ENCODE results near the gene ARNT2.

The ARNT2 gene

DNA sequence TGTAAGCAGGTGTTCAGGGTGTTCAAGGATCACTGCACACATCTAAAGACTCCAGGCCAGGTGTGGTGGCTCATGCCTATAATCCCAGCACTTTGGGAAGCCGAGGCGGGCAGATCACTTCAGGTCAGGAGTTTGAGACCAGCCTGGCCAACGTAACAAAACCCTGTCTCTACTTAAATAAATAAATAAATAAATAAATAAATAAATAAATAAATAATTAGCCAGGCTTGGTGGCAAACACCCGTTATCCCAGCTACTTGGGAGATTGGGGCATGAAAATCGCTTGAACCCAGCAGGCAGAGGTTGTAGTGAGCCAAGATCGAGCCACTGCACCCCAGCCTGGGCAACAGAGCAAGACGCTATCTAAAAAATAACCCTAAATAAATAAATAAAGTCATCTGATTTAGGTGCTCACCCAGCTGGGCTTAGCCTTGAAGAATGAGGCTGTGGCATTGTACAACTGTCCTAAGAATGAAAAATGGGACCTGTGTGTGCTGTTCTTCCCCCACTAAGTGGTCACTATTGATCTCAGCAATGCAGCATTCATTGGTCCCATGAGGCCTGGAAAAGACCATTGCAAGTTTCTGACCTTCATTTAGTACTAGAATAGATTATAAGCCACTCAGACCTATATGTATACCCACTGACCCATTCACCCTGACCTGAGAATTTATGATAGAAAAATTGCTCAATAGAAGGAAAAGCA is 208.1 kb downstream of the ARNT2 start:
- FAIRE-seq (no peak), DNase-seq (ENCODE audit: insufficient read length, low spot score) (no peak)
- TF ChIP-seq TAF1 (IDR thresholded peaks at IDR 0.05; ENCODE audit: low read depth, low read length), result no peak
- no peak for TF ChIP-seq POLR2A (IDR thresholded peaks at IDR 0.05; ENCODE audit: low read depth, low read length)
- TF ChIP-seq POU2F2 (IDR thresholded peaks at IDR 0.05; ENCODE audit: low read depth, low read length), result no peak
- TF ChIP-seq POLR2AphosphoS5 (IDR thresholded peaks at IDR 0.05; ENCODE audit: low read depth, low read length), result no peak
- TF ChIP-seq PAX5 (IDR thresholded peaks at IDR 0.05; ENCODE audit: insufficient read depth, low read length, severe bottlenecking), result no peak
- TF ChIP-seq SPI1 (IDR thresholded peaks at IDR 0.05; ENCODE audit: low read depth, low read length), result no peak

DNA sequence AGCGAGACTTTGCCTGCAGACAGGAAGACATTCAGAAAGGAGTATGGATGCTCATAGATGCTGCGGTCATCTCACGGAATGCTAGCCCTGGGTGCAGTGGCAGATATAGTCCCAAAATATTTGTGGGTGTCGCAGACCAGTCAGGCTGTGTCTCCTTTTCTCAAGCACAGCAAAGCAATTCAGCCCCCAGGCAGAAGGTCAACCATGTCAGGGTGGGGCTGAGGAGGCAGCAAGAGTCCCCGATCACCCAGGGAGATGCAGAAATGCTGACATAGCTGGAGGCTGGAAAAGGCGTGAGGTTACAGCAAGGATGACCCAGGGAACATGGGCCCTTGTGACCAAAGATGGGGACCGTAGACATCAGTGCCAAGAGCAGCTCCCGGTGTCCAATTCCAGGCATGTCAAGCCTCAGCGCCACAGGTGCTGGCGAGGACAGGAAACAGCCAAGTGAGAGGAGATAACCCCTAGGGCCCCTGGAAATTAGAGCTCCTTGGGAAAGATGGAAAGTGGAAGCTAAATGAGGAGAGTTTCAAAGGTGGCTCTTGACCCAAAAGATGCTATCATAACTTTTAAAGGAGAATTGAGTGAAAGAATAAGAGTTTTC is 209.7 kb downstream of the ARNT2 start:
- TF ChIP-seq POLR2AphosphoS5 (IDR thresholded peaks at IDR 0.05; ENCODE audit: low read depth, low read length) (no peak), TAF1 (IDR thresholded peaks at IDR 0.05; ENCODE audit: low read depth, low read length) (no peak)
- no peak for DNase-seq (ENCODE audit: insufficient read length, low spot score)
- no peak for FAIRE-seq

GRCh38 chr15:80614711-80615360 is 210.7 kb downstream of the ARNT2 start:
- no peak for TF ChIP-seq POU2F2 (IDR thresholded peaks at IDR 0.05; ENCODE audit: low read depth, low read length)
- DNase-seq (ENCODE audit: insufficient read length, low spot score) (no peak), FAIRE-seq (no peak)

DNA sequence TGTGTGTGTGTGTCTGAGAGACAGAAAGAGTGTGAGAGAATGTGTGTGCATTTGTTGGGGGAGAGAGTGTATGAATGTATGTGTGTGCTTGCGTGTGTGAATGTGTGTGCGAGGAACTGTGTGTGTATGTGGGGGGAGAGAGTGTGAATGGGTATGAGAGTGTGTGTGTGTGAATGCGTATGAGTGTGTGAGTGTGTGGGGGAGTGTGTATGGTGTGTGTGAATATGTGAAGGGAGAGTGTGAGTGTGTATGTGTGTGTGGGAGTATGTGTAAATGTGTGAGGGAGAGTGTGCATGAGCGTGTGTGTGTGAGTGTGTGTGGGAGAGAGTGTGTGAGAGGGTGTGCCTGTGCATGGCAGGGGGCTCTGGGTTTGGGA is 211.2 kb downstream of the ARNT2 start:
- DNase-seq (ENCODE audit: insufficient read length, low spot score) (no peak), FAIRE-seq (no peak)
- TF ChIP-seq POLR2A (IDR thresholded peaks at IDR 0.05; ENCODE audit: low read depth, low read length) (no peak), SPI1 (IDR thresholded peaks at IDR 0.05; ENCODE audit: low read depth, low read length) (no peak), POLR2AphosphoS5 (IDR thresholded peaks at IDR 0.05; ENCODE audit: low read depth, low read length) (no peak), TAF1 (IDR thresholded peaks at IDR 0.05; ENCODE audit: low read depth, low read length) (no peak), PAX5 (IDR thresholded peaks at IDR 0.05; ENCODE audit: insufficient read depth, low read length, severe bottlenecking) (no peak), POU2F2 (IDR thresholded peaks at IDR 0.05; ENCODE audit: low read depth, low read length) (no peak)

GRCh38 chr15:80615783-80616391 is 211.7 kb downstream of the ARNT2 start:
- FAIRE-seq (no peak), DNase-seq (ENCODE audit: insufficient read length, low spot score) (no peak)
- no peak for TF ChIP-seq POLR2AphosphoS5 (IDR thresholded peaks at IDR 0.05; ENCODE audit: low read depth, low read length)
- TF ChIP-seq POU2F2 (IDR thresholded peaks at IDR 0.05; ENCODE audit: low read depth, low read length), result no peak
- no peak for TF ChIP-seq PAX5 (IDR thresholded peaks at IDR 0.05; ENCODE audit: insufficient read depth, low read length, severe bottlenecking)
- TF ChIP-seq POLR2A (IDR thresholded peaks at IDR 0.05; ENCODE audit: low read depth, low read length), result no peak
- TF ChIP-seq TAF1 (IDR thresholded peaks at IDR 0.05; ENCODE audit: low read depth, low read length), result no peak
- no peak for TF ChIP-seq SPI1 (IDR thresholded peaks at IDR 0.05; ENCODE audit: low read depth, low read length)

DNA sequence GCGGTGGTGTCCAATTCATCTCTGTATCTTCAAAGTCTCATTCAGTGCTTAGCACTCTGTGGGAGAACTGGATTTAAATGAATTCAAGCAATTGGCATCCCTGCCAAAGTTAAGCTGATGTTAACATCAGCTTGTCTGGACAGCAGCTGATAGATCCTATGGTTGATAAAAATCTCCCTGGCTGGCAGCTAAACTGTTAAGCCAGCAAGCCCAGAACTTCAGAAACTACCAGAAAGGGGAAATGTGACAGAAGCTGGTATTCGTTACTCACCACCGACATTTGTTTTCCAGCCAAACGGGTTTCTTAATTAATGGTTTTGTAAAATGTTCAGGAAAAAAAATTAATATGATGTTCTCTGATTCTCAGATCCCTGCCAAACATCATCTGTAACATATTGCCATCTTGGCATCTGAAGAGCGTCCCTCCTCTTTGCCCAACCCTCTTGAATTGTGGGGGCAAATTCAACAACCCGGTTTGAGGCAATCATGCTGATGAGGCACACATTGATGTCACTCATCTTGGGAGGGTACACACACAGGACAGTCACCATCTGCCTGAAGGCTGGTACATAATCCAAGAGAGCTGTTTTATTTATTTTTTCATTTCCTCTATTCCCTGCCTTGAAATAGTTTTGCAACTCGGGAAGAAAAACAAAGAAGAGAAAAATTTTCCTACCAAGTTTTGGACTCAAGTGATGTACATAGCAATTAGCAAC is 214.7 kb downstream of the ARNT2 start:
- FAIRE-seq, result no peak
- DNase-seq (ENCODE audit: insufficient read length, low spot score), result no peak
- no peak for TF ChIP-seq SPI1 (IDR thresholded peaks at IDR 0.05; ENCODE audit: low read depth, low read length)
- no peak for TF ChIP-seq POLR2AphosphoS5 (IDR thresholded peaks at IDR 0.05; ENCODE audit: low read depth, low read length)
- TF ChIP-seq POU2F2 (IDR thresholded peaks at IDR 0.05; ENCODE audit: low read depth, low read length), result no peak
- TF ChIP-seq PAX5 (IDR thresholded peaks at IDR 0.05; ENCODE audit: insufficient read depth, low read length, severe bottlenecking), result no peak
- TF ChIP-seq TAF1 (IDR thresholded peaks at IDR 0.05; ENCODE audit: low read depth, low read length), result no peak
- TF ChIP-seq POLR2A (IDR thresholded peaks at IDR 0.05; ENCODE audit: low read depth, low read length), result no peak

- TF ChIP-seq TAF1 (IDR thresholded peaks at IDR 0.05; ENCODE audit: low read depth, low read length), result no peak
- no peak for TF ChIP-seq SPI1 (IDR thresholded peaks at IDR 0.05; ENCODE audit: low read depth, low read length)
- no peak for TF ChIP-seq PAX5 (IDR thresholded peaks at IDR 0.05; ENCODE audit: insufficient read depth, low read length, severe bottlenecking)
- TF ChIP-seq POLR2AphosphoS5 (IDR thresholded peaks at IDR 0.05; ENCODE audit: low read depth, low read length), result no peak
- no peak for TF ChIP-seq POLR2A (IDR thresholded peaks at IDR 0.05; ENCODE audit: low read depth, low read length)
- TF ChIP-seq POU2F2 (IDR thresholded peaks at IDR 0.05; ENCODE audit: low read depth, low read length), result no peak
- FAIRE-seq, result no peak
These were observed 215.5 kb downstream of the ARNT2 start for GRCh38 chr15:80619680-80620079.

GRCh38 chr15:80620141-80620540 is 216.0 kb downstream of the ARNT2 start:
- FAIRE-seq (no peak), DNase-seq (ENCODE audit: insufficient read length, low spot score) (no peak)
- TF ChIP-seq TAF1 (IDR thresholded peaks at IDR 0.05; ENCODE audit: low read depth, low read length) (no peak), POLR2A (IDR thresholded peaks at IDR 0.05; ENCODE audit: low read depth, low read length) (no peak), SPI1 (IDR thresholded peaks at IDR 0.05; ENCODE audit: low read depth, low read length) (no peak), POLR2AphosphoS5 (IDR thresholded peaks at IDR 0.05; ENCODE audit: low read depth, low read length) (no peak), POU2F2 (IDR thresholded peaks at IDR 0.05; ENCODE audit: low read depth, low read length) (no peak)

More at GRCh38 chr15:80619680-80620079, 215.5 kb downstream of the ARNT2 start:
- DNase-seq (ENCODE audit: insufficient read length, low spot score), result no peak

DNA sequence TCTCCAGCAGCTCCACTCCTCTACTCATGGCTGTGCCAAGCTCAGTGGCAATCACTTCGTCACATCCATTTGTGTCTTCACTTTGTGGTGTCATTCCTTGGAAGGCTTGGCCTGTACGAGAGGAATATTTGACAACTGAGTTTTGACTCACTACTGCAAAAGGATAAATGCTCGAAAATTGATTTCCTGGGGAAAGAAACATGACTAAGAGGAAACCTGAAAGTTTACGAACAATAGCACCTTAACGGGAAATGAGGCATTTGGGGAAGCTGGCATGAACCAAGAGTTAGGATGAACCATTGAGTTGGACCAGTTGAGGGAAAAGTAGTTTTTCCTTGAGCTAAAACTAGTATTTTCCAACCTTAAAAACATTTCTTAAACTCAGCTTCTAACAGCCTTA is 216.7 kb downstream of the ARNT2 start:
- DNase-seq (ENCODE audit: insufficient read length, low spot score), result no peak
- no peak for FAIRE-seq
- TF ChIP-seq TAF1 (IDR thresholded peaks at IDR 0.05; ENCODE audit: low read depth, low read length), result no peak
- no peak for TF ChIP-seq POU2F2 (IDR thresholded peaks at IDR 0.05; ENCODE audit: low read depth, low read length)
- no peak for TF ChIP-seq POLR2A (IDR thresholded peaks at IDR 0.05; ENCODE audit: low read depth, low read length)
- TF ChIP-seq PAX5 (IDR thresholded peaks at IDR 0.05; ENCODE audit: insufficient read depth, low read length, severe bottlenecking), result no peak
- TF ChIP-seq SPI1 (IDR thresholded peaks at IDR 0.05; ENCODE audit: low read depth, low read length), result no peak
- no peak for TF ChIP-seq POLR2AphosphoS5 (IDR thresholded peaks at IDR 0.05; ENCODE audit: low read depth, low read length)
